ENCODE results near the gene CAPSL. TPM values are rescaled to one million over a fixed set of nuclear protein-coding genes. Genes with fewer than 3 reads are reported as not detected.

CAPSL gene
- total RNA-seq, 2 donors from 2014 or later = not detected

- ATAC-seq (no peak), DNase-seq (no peak)
- H3K36me3 Mint-ChIP-seq (ENCODE audit: low read depth) = peaks cover 4% of the 10 kb centered on the region
- H3K27me3 Mint-ChIP-seq = no peaks in the 10 kb centered on the region
- H3K4me3 Mint-ChIP-seq = peak overlapping the region; percentile 28
- peak overlapping the region; percentile 95 for H3K27ac Mint-ChIP-seq
- H3K9me3 ChIP-seq (ENCODE audit: control insufficient read depth, low read length, poor library complexity, severe bottlenecking) = peaks cover 5% of the 10 kb centered on the region
- peaks cover 18% of the 10 kb centered on the region for H3K4me1 Mint-ChIP-seq
Measured at GRCh38 chr5:35879649-35880048, 58.8 kb downstream of the CAPSL start.

- no peak for DNase-seq
Measured at GRCh38 chr5:35879096-35879495, 59.3 kb downstream of the CAPSL start.

GRCh38 chr5:35878079-35878478 is 60.3 kb downstream of the CAPSL start:
- peaks cover 5% of the 10 kb centered on the region for H3K9me3 ChIP-seq (ENCODE audit: control insufficient read depth, low read length, poor library complexity, severe bottlenecking)
- Mint-ChIP-seq H3K27ac (peak overlapping the region; percentile 95), H3K4me3 (peak overlapping the region; percentile 68), H3K27me3 (no peaks in the 10 kb centered on the region), H3K4me1 (peaks cover 9% of the 10 kb centered on the region), H3K36me3 (ENCODE audit: low read depth) (peaks cover 4% of the 10 kb centered on the region)
- no peak for ATAC-seq
- no peak for DNase-seq

More at GRCh38 chr5:35879096-35879495, 59.3 kb downstream of the CAPSL start:
- Mint-ChIP-seq H3K27ac (peak overlapping the region; percentile 95), H3K4me1 (peaks cover 15% of the 10 kb centered on the region), H3K36me3 (ENCODE audit: low read depth) (peaks cover 4% of the 10 kb centered on the region), H3K4me3 (peak overlapping the region; percentile 28), H3K27me3 (no peaks in the 10 kb centered on the region)
- H3K9me3 ChIP-seq (ENCODE audit: control insufficient read depth, low read length, poor library complexity, severe bottlenecking) = peaks cover 5% of the 10 kb centered on the region
- no peak for ATAC-seq

DNA sequence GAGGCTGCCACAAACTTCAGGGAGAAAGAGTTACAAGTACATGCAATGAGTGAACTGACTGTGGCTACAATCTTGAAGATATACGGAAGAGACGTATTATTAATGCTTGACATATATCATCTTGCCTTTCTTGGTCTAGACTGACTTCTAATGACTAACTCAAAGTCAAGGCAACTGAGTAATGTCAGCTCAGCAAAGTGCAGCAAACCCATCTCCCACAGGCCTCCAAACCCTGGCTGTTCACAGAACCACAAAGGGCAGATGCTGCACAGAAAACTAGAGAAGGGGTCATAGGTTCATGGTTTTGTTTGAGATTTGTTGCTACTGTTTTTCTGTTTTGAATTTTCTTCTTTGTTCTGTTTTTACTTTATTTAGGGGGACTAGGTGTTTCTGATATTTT is 60.8 kb downstream of the CAPSL start:
- Mint-ChIP-seq H3K4me1 (peaks cover 9% of the 10 kb centered on the region), H3K27me3 (no peaks in the 10 kb centered on the region), H3K36me3 (ENCODE audit: low read depth) (peaks cover 4% of the 10 kb centered on the region), H3K4me3 (peak overlapping the region; percentile 68), H3K27ac (peak overlapping the region; percentile 95)
- peaks cover 5% of the 10 kb centered on the region for H3K9me3 ChIP-seq (ENCODE audit: control insufficient read depth, low read length, poor library complexity, severe bottlenecking)
- ATAC-seq = no peak
- no peak for DNase-seq

GRCh38 chr5:35876922-35877321 is 61.5 kb downstream of the CAPSL start:
- DNase-seq (no peak), ATAC-seq (no peak)
- Mint-ChIP-seq H3K4me3 (peak overlapping the region; percentile 49), H3K27me3 (no peaks in the 10 kb centered on the region), H3K4me1 (peaks cover 9% of the 10 kb centered on the region), H3K36me3 (ENCODE audit: low read depth) (peaks cover 4% of the 10 kb centered on the region), H3K27ac (peak overlapping the region; percentile 95)
- peaks cover 8% of the 10 kb centered on the region for H3K9me3 ChIP-seq (ENCODE audit: control insufficient read depth, low read length, poor library complexity, severe bottlenecking)

GRCh38 chr5:35876454-35876853 is 62.0 kb downstream of the CAPSL start:
- Mint-ChIP-seq H3K36me3 (ENCODE audit: low read depth) (peaks cover 6% of the 10 kb centered on the region), H3K4me1 (peaks cover 12% of the 10 kb centered on the region), H3K4me3 (peak overlapping the region; percentile 49), H3K27ac (peak overlapping the region; percentile 95), H3K27me3 (no peaks in the 10 kb centered on the region)
- DNase-seq (no peak), ATAC-seq (no peak)
- H3K9me3 ChIP-seq (ENCODE audit: control insufficient read depth, low read length, poor library complexity, severe bottlenecking) = peaks cover 12% of the 10 kb centered on the region

GRCh38 chr5:35870605-35871004 is 67.8 kb downstream of the CAPSL start:
- DNase-seq = no peak
- no peaks in the 10 kb centered on the region for H3K27me3 Mint-ChIP-seq
- peak overlapping the region; percentile 95 for H3K27ac Mint-ChIP-seq
- peak overlapping the region; percentile 19 for H3K4me3 Mint-ChIP-seq
- no peak for ATAC-seq
- H3K9me3 ChIP-seq (ENCODE audit: control insufficient read depth, low read length, poor library complexity, severe bottlenecking) = peaks cover 34% of the 10 kb centered on the region
- peaks cover 15% of the 10 kb centered on the region for H3K36me3 Mint-ChIP-seq (ENCODE audit: low read depth)
- peaks cover 35% of the 10 kb centered on the region for H3K4me1 Mint-ChIP-seq

DNA sequence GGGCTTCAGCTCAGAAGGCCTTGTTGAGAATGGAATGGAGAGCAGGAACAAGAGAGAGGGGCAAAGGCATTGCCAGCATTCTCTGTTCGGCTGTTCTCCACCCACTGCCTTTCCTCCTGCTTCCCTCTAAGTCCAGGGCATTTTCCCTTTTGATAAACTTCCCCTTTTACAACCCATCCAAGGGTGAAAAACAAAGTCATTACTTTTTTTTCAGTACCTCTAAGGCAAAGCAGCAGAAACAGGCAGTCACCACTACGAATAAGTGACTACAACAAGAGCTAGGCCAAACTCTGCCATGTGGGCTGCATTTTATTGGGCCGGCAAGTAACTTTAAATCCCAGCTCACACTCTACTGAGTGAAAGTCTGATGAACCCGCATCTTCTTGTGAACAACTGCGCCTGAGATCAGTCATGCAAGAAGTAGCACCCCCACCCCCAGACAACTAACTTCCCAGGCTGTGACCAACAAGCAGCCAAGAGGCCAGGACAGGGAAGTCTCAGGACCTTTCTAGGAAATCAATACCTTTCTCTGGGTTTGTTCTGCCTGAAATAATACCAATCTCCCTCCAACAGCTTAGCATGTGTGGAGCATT is 68.6 kb downstream of the CAPSL start:
- H3K36me3 Mint-ChIP-seq (ENCODE audit: low read depth) = peaks cover 18% of the 10 kb centered on the region
- no peaks in the 10 kb centered on the region for H3K27me3 Mint-ChIP-seq
- no peak for ATAC-seq
- no peak for DNase-seq
- H3K4me1 Mint-ChIP-seq = peaks cover 41% of the 10 kb centered on the region
- peaks cover 31% of the 10 kb centered on the region for H3K9me3 ChIP-seq (ENCODE audit: control insufficient read depth, low read length, poor library complexity, severe bottlenecking)
- peak overlapping the region; percentile 61 for H3K4me3 Mint-ChIP-seq
- H3K27ac Mint-ChIP-seq = peak overlapping the region; percentile 95

GRCh38 chr5:35867998-35868397 is 70.4 kb downstream of the CAPSL start:
- DNase-seq = no peak
- Mint-ChIP-seq H3K4me3 (peak overlapping the region; percentile 61), H3K27ac (peak overlapping the region; percentile 95), H3K4me1 (peaks cover 47% of the 10 kb centered on the region), H3K36me3 (ENCODE audit: low read depth) (peaks cover 30% of the 10 kb centered on the region), H3K27me3 (no peaks in the 10 kb centered on the region)
- ATAC-seq = no peak
- peaks cover 31% of the 10 kb centered on the region for H3K9me3 ChIP-seq (ENCODE audit: control insufficient read depth, low read length, poor library complexity, severe bottlenecking)

GRCh38 chr5:35863159-35863558 is 75.3 kb downstream of the CAPSL start:
- peaks cover 59% of the 10 kb centered on the region for H3K4me1 Mint-ChIP-seq
- no peak for DNase-seq
- H3K4me3 Mint-ChIP-seq = peak overlapping the region; percentile 95
- peaks cover 7% of the 10 kb centered on the region for H3K9me3 ChIP-seq (ENCODE audit: control insufficient read depth, low read length, poor library complexity, severe bottlenecking)
- ATAC-seq = peak; percentile 12
- H3K27me3 Mint-ChIP-seq = no peaks in the 10 kb centered on the region
- peaks cover 60% of the 10 kb centered on the region for H3K36me3 Mint-ChIP-seq (ENCODE audit: low read depth)
- H3K27ac Mint-ChIP-seq = peak overlapping the region; percentile 99

GRCh38 chr5:35862126-35862525 is 76.3 kb downstream of the CAPSL start:
- Mint-ChIP-seq H3K4me3 (peak overlapping the region; percentile 95), H3K27me3 (no peaks in the 10 kb centered on the region), H3K4me1 (peaks cover 53% of the 10 kb centered on the region), H3K27ac (peak overlapping the region; percentile 99), H3K36me3 (ENCODE audit: low read depth) (peaks cover 58% of the 10 kb centered on the region)
- peaks cover 5% of the 10 kb centered on the region for H3K9me3 ChIP-seq (ENCODE audit: control insufficient read depth, low read length, poor library complexity, severe bottlenecking)
- ATAC-seq (no peak), DNase-seq (no peak)

- no peak for ATAC-seq
- H3K4me3 Mint-ChIP-seq = peak overlapping the region; percentile 95
Measured at GRCh38 chr5:35861718-35862117, 76.7 kb downstream of the CAPSL start.

DNA sequence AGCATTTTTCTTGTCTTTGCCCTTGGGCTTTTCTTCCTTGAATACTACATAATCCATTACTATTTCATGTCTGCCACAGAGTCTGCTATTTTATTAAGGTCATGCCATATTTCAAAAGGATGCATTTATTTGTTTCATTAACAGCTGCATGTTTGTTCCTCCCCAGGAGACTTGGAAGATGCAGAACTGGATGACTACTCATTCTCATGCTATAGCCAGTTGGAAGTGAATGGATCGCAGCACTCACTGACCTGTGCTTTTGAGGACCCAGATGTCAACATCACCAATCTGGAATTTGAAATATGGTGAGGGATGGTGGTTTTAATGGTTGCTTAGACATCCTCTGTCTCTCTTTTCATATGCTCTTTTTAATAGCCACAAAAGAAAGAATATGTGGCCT is 77.7 kb downstream of the CAPSL start:
- Mint-ChIP-seq H3K4me1 (peaks cover 55% of the 10 kb centered on the region), H3K4me3 (peak overlapping the region; percentile 95), H3K36me3 (ENCODE audit: low read depth) (peaks cover 57% of the 10 kb centered on the region), H3K27ac (peak overlapping the region; percentile 99), H3K27me3 (no peaks in the 10 kb centered on the region)
- DNase-seq = no peak
- peaks cover 5% of the 10 kb centered on the region for H3K9me3 ChIP-seq (ENCODE audit: control insufficient read depth, low read length, poor library complexity, severe bottlenecking)
- ATAC-seq = no peak

More at GRCh38 chr5:35861718-35862117, 76.7 kb downstream of the CAPSL start:
- H3K27me3 Mint-ChIP-seq = no peaks in the 10 kb centered on the region
- peak overlapping the region; percentile 99 for H3K27ac Mint-ChIP-seq
- no peak for DNase-seq
- peaks cover 5% of the 10 kb centered on the region for H3K9me3 ChIP-seq (ENCODE audit: control insufficient read depth, low read length, poor library complexity, severe bottlenecking)
- H3K4me1 Mint-ChIP-seq = peaks cover 53% of the 10 kb centered on the region
- peaks cover 60% of the 10 kb centered on the region for H3K36me3 Mint-ChIP-seq (ENCODE audit: low read depth)

DNA sequence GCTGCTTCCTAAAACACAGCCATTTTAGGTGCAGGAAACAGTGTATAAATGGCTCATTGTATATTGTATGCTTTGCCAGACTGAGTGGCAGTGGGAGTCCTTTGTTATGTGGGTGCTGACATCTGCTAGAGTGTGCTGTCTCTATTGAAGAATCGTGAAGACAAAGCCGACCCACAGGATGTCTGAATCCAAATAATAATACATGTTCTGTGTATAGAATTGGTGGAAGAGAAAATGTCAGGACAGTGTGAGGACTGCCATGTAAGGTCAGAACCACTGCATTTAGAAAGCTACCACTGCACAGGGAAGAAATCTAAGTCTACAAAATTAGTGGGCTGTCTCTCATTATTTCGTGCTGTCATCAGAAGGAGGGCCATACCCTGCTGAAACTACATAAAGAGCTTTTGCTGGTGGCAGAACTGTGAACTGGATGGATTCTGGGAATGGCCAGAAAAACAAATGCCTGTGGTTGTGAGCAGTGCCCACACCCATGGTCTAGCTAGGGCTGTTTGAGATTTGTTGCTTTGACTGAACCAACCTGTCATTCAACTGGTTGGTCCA is 79.2 kb downstream of the CAPSL start:
- H3K4me1 Mint-ChIP-seq = peaks cover 60% of the 10 kb centered on the region
- peaks cover 53% of the 10 kb centered on the region for H3K36me3 Mint-ChIP-seq (ENCODE audit: low read depth)
- no peak for DNase-seq
- H3K27me3 Mint-ChIP-seq = no peaks in the 10 kb centered on the region
- H3K9me3 ChIP-seq (ENCODE audit: control insufficient read depth, low read length, poor library complexity, severe bottlenecking) = peaks cover 5% of the 10 kb centered on the region
- ATAC-seq = peak; percentile 26
- H3K4me3 Mint-ChIP-seq = peak overlapping the region; percentile 95
- peak overlapping the region; percentile 99 for H3K27ac Mint-ChIP-seq
